Coronary artery (tissue), 2 donors: Measurements from ENCODE around the gene KNOP1.
"Not testable (repeated sequence)": the region's sequence is repeated elsewhere in the genome, so short reads cannot be mapped to it uniquely, and the experiment has no call there.

Experiments used
- DNase-seq: peaks from one replicate; pipeline ENCODE4 v3.0.0-alpha.2; 2017; ENCODE audit warnings: low spot score
- H3K27ac ChIP-seq, 2 donors: fragments of 200-600 bp; sonication (generic); one replicate each; pipeline ENCODE4 v1.5.1; 2016 to 2019
- H3K4me3 ChIP-seq: fragments of 200-600 bp; sonication (generic); 2 replicates; pipeline ENCODE4 v1.5.1; 2016; ENCODE audit warnings: mild to moderate bottlenecking, moderate library complexity
- CTCF ChIP-seq: fragments of 200-600 bp; sonication (generic); IDR thresholded peaks from one replicate; pipeline ENCODE4 v1.5.1; 2019; ENCODE audit warnings: antibody characterized with exemption

Gene KNOP1

GRCh38 chr16:19685176-19685575 is 32.9 kb downstream of the KNOP1 start:
- TF ChIP-seq CTCF: no peak
- no peak for DNase-seq

GRCh38 chr16:19683453-19684236 is 34.4 kb downstream of the KNOP1 start:
- no peak for DNase-seq
- no peak overlapping the region for H3K27ac ChIP-seq
- no peak for TF ChIP-seq CTCF
- no peak overlapping the region for H3K4me3 ChIP-seq

More at GRCh38 chr16:19685176-19685575, 32.9 kb downstream of the KNOP1 start:
- Histone ChIP-seq H3K27ac (no peak overlapping the region), H3K4me3 (no peak overlapping the region)

- H3K27ac ChIP-seq: no peak overlapping the region
- TF ChIP-seq CTCF: no peak
- H3K4me3 ChIP-seq: no peak overlapping the region
- DNase-seq: no peak
Measured at GRCh38 chr16:19681637-19682036, 36.4 kb downstream of the KNOP1 start.

- no peak for TF ChIP-seq CTCF
- no peak overlapping the region for H3K4me3 ChIP-seq
- DNase-seq: no peak
- H3K27ac ChIP-seq: no peak overlapping the region
Measured at GRCh38 chr16:19680881-19681340, 37.1 kb downstream of the KNOP1 start.

GRCh38 chr16:19679281-19679680 is 38.7 kb downstream of the KNOP1 start:
- H3K27ac ChIP-seq, H3K4me3 ChIP-seq, DNase-seq: not testable (repeated sequence)

- no peak for DNase-seq
- TF ChIP-seq CTCF: no peak
- Histone ChIP-seq H3K4me3 (no peak overlapping the region), H3K27ac (no peak overlapping the region)
Measured at GRCh38 chr16:19678804-19679203, 39.2 kb downstream of the KNOP1 start.

GRCh38 chr16:19677402-19677801 is 40.6 kb downstream of the KNOP1 start:
- no peak overlapping the region for H3K27ac ChIP-seq
- H3K4me3 ChIP-seq: no peak overlapping the region
- DNase-seq: no peak
- no peak for TF ChIP-seq CTCF
